SK-N-SH (cell line): ENCODE data around the gene AUTS2. TPM values are rescaled to one million over a fixed set of nuclear protein-coding genes. Genes with fewer than 3 reads are reported as not detected.

Source experiments
- CTCF ChIA-PET: fragments of 300-600, 350-600 bp; formaldehyde crosslinking; extraction: SDS; loops from one replicate; lab custom pipeline; 2021; lab: Yijun Ruan, JAX
- POLR2A ChIA-PET: fragments of 350-600 bp; sonication (Branson Sonifier 250); formaldehyde crosslinking; extraction: SDS; loops from one replicate; lab custom pipeline; 2020; ENCODE audit warnings: antibody characterized with exemption, inconsistent platforms; lab: Yijun Ruan, JAX
- DNase-seq: peaks from one replicate; pipeline ENCODE4 v3.0.0; 2012
- H2AFZ ChIP-seq: fragments of 200-600 bp; sonication (generic); 2 replicates; pipeline ENCODE4 v1.8.1; 2016; ENCODE audit warnings: antibody characterized with exemption, mild to moderate bottlenecking, low read depth
- H3F3A ChIP-seq: fragments of 200-600 bp; sonication (generic); replicated peaks from 2 replicates; pipeline ENCODE3; 2016; ENCODE audit warnings: antibody characterized with exemption, mild to moderate bottlenecking; ENCODE audit not compliant: insufficient read depth
- H3K27ac ChIP-seq, 2 experiments: fragments of 200-500 bp in 1 of 2; fragments of 200-600 bp in 1 of 2; sonication (Bioruptor generic) in 1 of 2; sonication (generic), shearing (Covaris generic) in 1 of 2; 2 replicates each; pipeline versions ENCODE4 v1.5.1 to v1.6.1; 2014 to 2016; ENCODE audit warnings: low read depth in 2 of 2, inconsistent platforms in 1 of 2, low read length in 1 of 2, mild to moderate bottlenecking in 1 of 2, mixed read lengths in 1 of 2
- H3K27me3 ChIP-seq: fragments of 200-600 bp; sonication (generic), shearing (Covaris generic); 2 replicates; pipeline ENCODE4 v1.6.1; 2016; ENCODE audit warnings: mixed run types; ENCODE audit not compliant: insufficient read depth
- H3K36me3 ChIP-seq, 2 experiments: fragments of 200-500 bp in 1 of 2; fragments of 200-600 bp in 1 of 2; sonication (Bioruptor generic) in 1 of 2; sonication (generic) in 1 of 2; replicated peaks in 1 of 2; 2 replicates each; pipeline versions ENCODE3 to v1.5.1; 2014 to 2016; ENCODE audit warnings: low read length in 1 of 2, mild to moderate bottlenecking in 1 of 2; ENCODE audit not compliant: insufficient read depth in 2 of 2, control insufficient read depth in 1 of 2
- H3K4me1 ChIP-seq, 2 experiments: fragments of 200-500 bp in 1 of 2; fragments of 200-600 bp in 1 of 2; sonication (Bioruptor generic) in 1 of 2; sonication (generic), shearing (Covaris generic) in 1 of 2; 2 replicates each; pipeline versions ENCODE4 v1.5.1 to v1.6.1; 2014 to 2016; ENCODE audit warnings: low read depth in 1 of 2, low read length in 1 of 2, mixed run types in 1 of 2; ENCODE audit not compliant: insufficient read depth in 2 of 2, control insufficient read depth in 1 of 2
- H3K4me2 ChIP-seq: fragments of 200-600 bp; sonication (generic), shearing (Covaris generic); 2 replicates; pipeline ENCODE4 v1.6.1; 2017; ENCODE audit warnings: mixed run types
- H3K4me3 ChIP-seq, 2 experiments: fragments of 200-500 bp in 1 of 2; fragments of 200-600 bp in 1 of 2; sonication (Bioruptor generic) in 1 of 2; sonication (generic), shearing (Covaris generic) in 1 of 2; 2 replicates each; pipeline versions ENCODE4 v1.5.1 to v1.8.1; 2014 to 2016; ENCODE audit warnings: low read depth in 2 of 2, inconsistent platforms in 1 of 2, low read length in 1 of 2, mild to moderate bottlenecking in 1 of 2, mixed read lengths in 1 of 2, moderate library complexity in 1 of 2
- H3K79me2 ChIP-seq: fragments of 200-600 bp; sonication (generic); 2 replicates; pipeline ENCODE4 v1.8.1; 2017; ENCODE audit warnings: mild to moderate bottlenecking; ENCODE audit not compliant: insufficient read depth
- H3K9ac ChIP-seq: fragments of 200-600 bp; sonication (generic); 2 replicates; pipeline ENCODE4 v1.6.1; 2017; ENCODE audit warnings: mixed run types
- H3K9me2 ChIP-seq: fragments of 200-600 bp; sonication (generic); 2 replicates; pipeline ENCODE4 v1.6.1; 2017; ENCODE audit warnings: mixed run types
- H3K9me3 ChIP-seq: fragments of 200-600 bp; sonication (generic); 2 replicates; pipeline ENCODE4 v1.6.1; 2017; ENCODE audit warnings: mixed run types, mild to moderate bottlenecking, moderate library complexity
- H4K20me1 ChIP-seq: fragments of 200-600 bp; sonication (generic); 2 replicates; pipeline ENCODE4 v1.6.1; 2017; ENCODE audit warnings: mild to moderate bottlenecking, mixed run types; ENCODE audit not compliant: insufficient read depth
- ELF1 ChIP-seq: IDR thresholded peaks from 2 replicates; pipeline ENCODE4 v1.4.0; 2012
- EP300 ChIP-seq, 2 experiments: IDR thresholded peaks; 2 replicates each; pipeline versions ENCODE4 v1.4.0 to v1.6.1; 2012; ENCODE audit warnings: borderline replicate concordance in 1 of 2, low read depth in 1 of 2, low read length in 1 of 2
- EZH2phosphoT487 ChIP-seq: fragments of 200-600 bp; sonication (generic); IDR thresholded peaks from 2 replicates; pipeline ENCODE4 v1.6.1; 2017; ENCODE audit warnings: low read depth, mixed run types, mild to moderate bottlenecking, antibody characterized with exemption, moderate library complexity, borderline replicate concordance
- FOSL2 ChIP-seq: IDR thresholded peaks from 2 replicates; pipeline ENCODE4 v1.4.0; 2012; ENCODE audit warnings: low read depth, mild to moderate bottlenecking, moderate library complexity, borderline replicate concordance
- FOXJ3 ChIP-seq: sonication (generic); formaldehyde crosslinking; IDR thresholded peaks from 2 replicates; pipeline ENCODE4 v1.5.1; 2020; ENCODE audit warnings: mild to moderate bottlenecking, missing genetic modification reagents
- FOXM1 ChIP-seq: IDR thresholded peaks from 2 replicates; pipeline ENCODE4 v1.4.0; 2012; ENCODE audit warnings: low read depth, mild to moderate bottlenecking
- JUND ChIP-seq: IDR thresholded peaks from 2 replicates; pipeline ENCODE4 v1.4.0; 2012
- MXI1 ChIP-seq: IDR thresholded peaks from 2 replicates; pipeline ENCODE4 v1.6.1; 2012; ENCODE audit warnings: mild to moderate bottlenecking, low read depth, low read length, improper control_type of control experiment
- NRF1 ChIP-seq: IDR thresholded peaks from 2 replicates; pipeline ENCODE4 v1.6.1; 2012; ENCODE audit warnings: low read depth, mild to moderate bottlenecking, low read length
- RCOR1 ChIP-seq: fragments of 150-350 bp; IDR thresholded peaks from 2 replicates; pipeline ENCODE4 v1.6.1; 2017; ENCODE audit warnings: antibody characterized with exemption, low read length
- RFX5 ChIP-seq: IDR thresholded peaks from 2 replicates; pipeline ENCODE4 v1.6.1; 2012; ENCODE audit warnings: mild to moderate bottlenecking, improper control_type of control experiment, low read length
- SMC3 ChIP-seq: IDR thresholded peaks from 2 replicates; pipeline ENCODE4 v1.6.1; 2012; ENCODE audit warnings: low read depth, low read length, improper control_type of control experiment
- TAF1 ChIP-seq: IDR thresholded peaks from 2 replicates; pipeline ENCODE4 v1.6.1; 2012; ENCODE audit warnings: low read depth, mild to moderate bottlenecking, low read length, moderate library complexity, borderline replicate concordance
- TCF12 ChIP-seq: IDR thresholded peaks from 2 replicates; pipeline ENCODE4 v1.4.0; 2012
- YY1 ChIP-seq: IDR thresholded peaks from 2 replicates; pipeline ENCODE4 v1.4.0; 2012; ENCODE audit warnings: low read depth, mild to moderate bottlenecking
- WGBS: methylation state at CpG from one replicate; pipeline ENCODE4 v1.1.6; 2017; ENCODE audit warnings: low lambda C conversion rate; 5-methylcytosine and 5-hydroxymethylcytosine counted together
- polyA plus RNA-seq, 3 experiments: library from polyadenylated mRNA; depleted of rRNA; stranded (reverse); fragments of >200 nt; gene quantifications; 2 replicates each; pipeline ENCODE4 v1.2.3, GENCODE V29; 2012
- TF ChIP-seq, protein P1 (sequence below): IDR thresholded peaks from 2 replicates; pipeline ENCODE4; 2012
- TF ChIP-seq, protein P2 (sequence below): IDR thresholded peaks from 2 replicates; pipeline ENCODE4 v1.6.1; 2012; ENCODE audit warnings: mild to moderate bottlenecking, low read depth, low read length, moderate library complexity
- TF ChIP-seq, protein P3 (sequence below): fragments of 150-350 bp; IDR thresholded peaks from 2 replicates; pipeline ENCODE4 v1.6.1; 2017; ENCODE audit warnings: antibody characterized with exemption, low read length, low read depth, borderline replicate concordance
- TF ChIP-seq, protein P4 (sequence below): IDR thresholded peaks from 2 replicates; pipeline ENCODE4 v1.4.0; 2012; ENCODE audit warnings: low read depth, borderline replicate concordance
- TF ChIP-seq, protein P5 (sequence below): fragments of 150-350 bp; IDR thresholded peaks from 2 replicates; pipeline ENCODE4 v1.6.1; 2016; ENCODE audit warnings: mild to moderate bottlenecking, low read depth, low read length

Gene AUTS2
- polyA plus RNA-seq, 1 of the 3 experiments (the other 2 are of a cell fraction), result 15.6 TPM

DNA sequence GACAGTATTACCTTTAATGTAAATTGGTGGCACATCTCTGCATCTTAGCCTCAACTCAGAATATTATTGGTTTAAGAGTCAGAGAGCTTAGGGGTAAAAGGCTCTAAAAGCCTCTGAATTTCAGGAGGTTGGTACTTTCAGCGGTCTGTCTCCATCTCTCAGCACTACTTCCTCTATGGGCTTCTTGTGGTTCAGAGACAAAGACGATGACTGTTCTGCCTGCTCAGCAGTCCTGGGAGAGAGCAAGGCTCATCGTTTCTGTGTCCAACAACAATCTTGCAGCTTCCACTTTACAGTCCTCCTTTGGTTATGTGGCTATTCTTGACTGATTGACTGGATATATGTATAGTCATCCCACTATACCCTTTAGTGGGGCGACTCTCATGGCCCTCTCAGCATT is 394.7 kb downstream of the AUTS2 start:
- Histone ChIP-seq H3K79me2 (no peaks in the 10 kb centered on the region), H4K20me1 (peaks cover 5% of the 10 kb centered on the region; the same call in 1 of the 2 replicates), H3K27me3 (no peaks in the 10 kb centered on the region), H3F3A (no peaks in the 10 kb centered on the region), H3K9me2 (no peaks in the 10 kb centered on the region), H3K4me2 (no peak overlapping the region), H3K4me3 (no peak overlapping the region), H3K36me3 (no peaks in the 10 kb centered on the region), H3K9ac (no peak overlapping the region), H3K9me3 (no peaks in the 10 kb centered on the region)
- CTCF ChIA-PET, result interaction anchor here (1.0 kb wide), 1 partner anchor 50 kb away, joined by 3 read pairs; no protein-coding TSS in a partner anchor
- DNase-seq, result no peak
- TF ChIP-seq, protein P1, sequence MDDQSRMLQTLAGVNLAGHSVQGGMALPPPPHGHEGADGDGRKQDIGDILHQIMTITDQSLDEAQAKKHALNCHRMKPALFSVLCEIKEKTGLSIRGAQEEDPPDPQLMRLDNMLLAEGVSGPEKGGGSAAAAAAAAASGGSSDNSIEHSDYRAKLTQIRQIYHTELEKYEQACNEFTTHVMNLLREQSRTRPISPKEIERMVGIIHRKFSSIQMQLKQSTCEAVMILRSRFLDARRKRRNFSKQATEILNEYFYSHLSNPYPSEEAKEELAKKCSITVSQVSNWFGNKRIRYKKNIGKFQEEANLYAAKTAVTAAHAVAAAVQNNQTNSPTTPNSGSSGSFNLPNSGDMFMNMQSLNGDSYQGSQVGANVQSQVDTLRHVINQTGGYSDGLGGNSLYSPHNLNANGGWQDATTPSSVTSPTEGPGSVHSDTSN, result no peak
- no peak for TF ChIP-seq FOSL2
- no peak for TF ChIP-seq MXI1
- no peak for TF ChIP-seq TCF12
- no peak for TF ChIP-seq ELF1
- TF ChIP-seq, protein P2, sequence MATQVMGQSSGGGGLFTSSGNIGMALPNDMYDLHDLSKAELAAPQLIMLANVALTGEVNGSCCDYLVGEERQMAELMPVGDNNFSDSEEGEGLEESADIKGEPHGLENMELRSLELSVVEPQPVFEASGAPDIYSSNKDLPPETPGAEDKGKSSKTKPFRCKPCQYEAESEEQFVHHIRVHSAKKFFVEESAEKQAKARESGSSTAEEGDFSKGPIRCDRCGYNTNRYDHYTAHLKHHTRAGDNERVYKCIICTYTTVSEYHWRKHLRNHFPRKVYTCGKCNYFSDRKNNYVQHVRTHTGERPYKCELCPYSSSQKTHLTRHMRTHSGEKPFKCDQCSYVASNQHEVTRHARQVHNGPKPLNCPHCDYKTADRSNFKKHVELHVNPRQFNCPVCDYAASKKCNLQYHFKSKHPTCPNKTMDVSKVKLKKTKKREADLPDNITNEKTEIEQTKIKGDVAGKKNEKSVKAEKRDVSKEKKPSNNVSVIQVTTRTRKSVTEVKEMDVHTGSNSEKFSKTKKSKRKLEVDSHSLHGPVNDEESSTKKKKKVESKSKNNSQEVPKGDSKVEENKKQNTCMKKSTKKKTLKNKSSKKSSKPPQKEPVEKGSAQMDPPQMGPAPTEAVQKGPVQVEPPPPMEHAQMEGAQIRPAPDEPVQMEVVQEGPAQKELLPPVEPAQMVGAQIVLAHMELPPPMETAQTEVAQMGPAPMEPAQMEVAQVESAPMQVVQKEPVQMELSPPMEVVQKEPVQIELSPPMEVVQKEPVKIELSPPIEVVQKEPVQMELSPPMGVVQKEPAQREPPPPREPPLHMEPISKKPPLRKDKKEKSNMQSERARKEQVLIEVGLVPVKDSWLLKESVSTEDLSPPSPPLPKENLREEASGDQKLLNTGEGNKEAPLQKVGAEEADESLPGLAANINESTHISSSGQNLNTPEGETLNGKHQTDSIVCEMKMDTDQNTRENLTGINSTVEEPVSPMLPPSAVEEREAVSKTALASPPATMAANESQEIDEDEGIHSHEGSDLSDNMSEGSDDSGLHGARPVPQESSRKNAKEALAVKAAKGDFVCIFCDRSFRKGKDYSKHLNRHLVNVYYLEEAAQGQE, result no peak
- no peak for TF ChIP-seq RCOR1
- TF ChIP-seq FOXJ3, result no peak
- TF ChIP-seq RFX5, result no peak
- no peak for TF ChIP-seq TAF1
- TF ChIP-seq, protein P3, sequence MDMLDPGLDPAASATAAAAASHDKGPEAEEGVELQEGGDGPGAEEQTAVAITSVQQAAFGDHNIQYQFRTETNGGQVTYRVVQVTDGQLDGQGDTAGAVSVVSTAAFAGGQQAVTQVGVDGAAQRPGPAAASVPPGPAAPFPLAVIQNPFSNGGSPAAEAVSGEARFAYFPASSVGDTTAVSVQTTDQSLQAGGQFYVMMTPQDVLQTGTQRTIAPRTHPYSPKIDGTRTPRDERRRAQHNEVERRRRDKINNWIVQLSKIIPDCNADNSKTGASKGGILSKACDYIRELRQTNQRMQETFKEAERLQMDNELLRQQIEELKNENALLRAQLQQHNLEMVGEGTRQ, result no peak
- TF ChIP-seq, protein P4, sequence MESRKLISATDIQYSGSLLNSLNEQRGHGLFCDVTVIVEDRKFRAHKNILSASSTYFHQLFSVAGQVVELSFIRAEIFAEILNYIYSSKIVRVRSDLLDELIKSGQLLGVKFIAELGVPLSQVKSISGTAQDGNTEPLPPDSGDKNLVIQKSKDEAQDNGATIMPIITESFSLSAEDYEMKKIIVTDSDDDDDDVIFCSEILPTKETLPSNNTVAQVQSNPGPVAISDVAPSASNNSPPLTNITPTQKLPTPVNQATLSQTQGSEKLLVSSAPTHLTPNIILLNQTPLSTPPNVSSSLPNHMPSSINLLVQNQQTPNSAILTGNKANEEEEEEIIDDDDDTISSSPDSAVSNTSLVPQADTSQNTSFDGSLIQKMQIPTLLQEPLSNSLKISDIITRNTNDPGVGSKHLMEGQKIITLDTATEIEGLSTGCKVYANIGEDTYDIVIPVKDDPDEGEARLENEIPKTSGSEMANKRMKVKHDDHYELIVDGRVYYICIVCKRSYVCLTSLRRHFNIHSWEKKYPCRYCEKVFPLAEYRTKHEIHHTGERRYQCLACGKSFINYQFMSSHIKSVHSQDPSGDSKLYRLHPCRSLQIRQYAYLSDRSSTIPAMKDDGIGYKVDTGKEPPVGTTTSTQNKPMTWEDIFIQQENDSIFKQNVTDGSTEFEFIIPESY, result no peak
- no peak for TF ChIP-seq SMC3
- TF ChIP-seq FOXM1, result no peak
- TF ChIP-seq NRF1, result no peak
- TF ChIP-seq JUND, result no peak
- TF ChIP-seq EZH2phosphoT487, result no peak
- TF ChIP-seq, protein P5, sequence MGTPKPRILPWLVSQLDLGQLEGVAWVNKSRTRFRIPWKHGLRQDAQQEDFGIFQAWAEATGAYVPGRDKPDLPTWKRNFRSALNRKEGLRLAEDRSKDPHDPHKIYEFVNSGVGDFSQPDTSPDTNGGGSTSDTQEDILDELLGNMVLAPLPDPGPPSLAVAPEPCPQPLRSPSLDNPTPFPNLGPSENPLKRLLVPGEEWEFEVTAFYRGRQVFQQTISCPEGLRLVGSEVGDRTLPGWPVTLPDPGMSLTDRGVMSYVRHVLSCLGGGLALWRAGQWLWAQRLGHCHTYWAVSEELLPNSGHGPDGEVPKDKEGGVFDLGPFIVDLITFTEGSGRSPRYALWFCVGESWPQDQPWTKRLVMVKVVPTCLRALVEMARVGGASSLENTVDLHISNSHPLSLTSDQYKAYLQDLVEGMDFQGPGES, result no peak
- TF ChIP-seq YY1, result no peak
- TF ChIP-seq EP300 (IDR thresholded peaks at IDR 0.05; ENCODE audit: borderline replicate concordance in 1 of 2, low read depth in 1 of 2, low read length in 1 of 2), result no peak
- TF ChIP-seq, all 33 proteins: peak for 0
- H2AFZ ChIP-seq, result no peak overlapping the region
- 93% methylated on average over 4 of the region's 4 CpGs for WGBS
- H3K27ac ChIP-seq, result no peak overlapping the region
- POLR2A ChIA-PET, result no interaction called here
- H3K4me1 ChIP-seq, result peaks cover 0 to 11% of the 10 kb centered on the region in 2 experiments; a peak in 2 of 4 replicates
